PC-9 (cell line): ENCODE measurements around the gene ETV3L. TPM values are rescaled to one million over a fixed set of nuclear protein-coding genes. Genes with fewer than 3 reads are reported as not detected.

Experiments
- BruUV-seq: library from RNA; stranded (reverse); fragments of 400-500 nt; replicated peaks from 2 replicates; lab custom pipeline; 2021; lab: Mats Ljungman, UMichigan
- CTCF ChIA-PET: fragments of 300-600 bp; sonication (Branson Sonifier 250); formaldehyde crosslinking; loops from one replicate; lab custom pipeline; 2022; ENCODE audit warnings: antibody characterized with exemption; lab: Charles Lee
- POLR2A ChIA-PET: fragments of 300-600 bp; sonication (Branson Sonifier 250); formaldehyde crosslinking; loops from one replicate; lab custom pipeline; 2022; ENCODE audit warnings: antibody characterized with exemption; ENCODE audit not compliant: unreplicated experiment; lab: Charles Lee
- DNase-seq, 2 experiments: peaks; one replicate each; pipeline versions ENCODE4 v3.0.0 to v3.0.0-alpha.2; 2015 to 2022; ENCODE audit warnings: mixed read lengths in 1 of 2
- H2AFZ ChIP-seq: fragments of 200-600 bp; sonication (generic); 2 replicates; pipeline ENCODE4 v1.8.1; 2017; ENCODE audit warnings: antibody characterized with exemption
- H3F3A ChIP-seq: fragments of 200-600 bp; sonication (generic); 2 replicates; pipeline ENCODE4 v1.8.1; 2017; ENCODE audit warnings: antibody characterized with exemption, mild to moderate bottlenecking, low read depth; ENCODE audit not compliant: insufficient read depth
- H3K27ac ChIP-seq: fragments of 200-600 bp; sonication (generic); 2 replicates; pipeline ENCODE4 v1.6.1; 2016; ENCODE audit warnings: mixed run types
- H3K27me3 ChIP-seq: fragments of 200-600 bp; sonication (generic); 2 replicates; pipeline ENCODE4 v1.6.1; 2016; ENCODE audit warnings: low read depth, mixed run types; ENCODE audit not compliant: insufficient read depth
- H3K36me3 ChIP-seq: fragments of 200-600 bp; sonication (generic); 2 replicates; pipeline ENCODE4 v1.6.1; 2016; ENCODE audit warnings: low read depth, mixed run types
- H3K4me1 ChIP-seq: fragments of 200-600 bp; sonication (generic); replicated peaks from 2 replicates; pipeline ENCODE4 v1.6.1; 2016; ENCODE audit warnings: mixed run types; ENCODE audit not compliant: insufficient read depth
- H3K4me2 ChIP-seq: fragments of 200-600 bp; sonication (generic); 2 replicates; pipeline ENCODE4 v1.6.1; 2017; ENCODE audit warnings: mixed run types
- H3K4me3 ChIP-seq: fragments of 200-600 bp; sonication (generic); 2 replicates; pipeline ENCODE4 v1.6.1; 2016; ENCODE audit warnings: mixed run types
- H3K79me2 ChIP-seq: fragments of 200-600 bp; sonication (generic); 2 replicates; pipeline ENCODE4 v1.6.1; 2017; ENCODE audit warnings: low read depth, mixed run types
- H3K9me2 ChIP-seq: fragments of 200-600 bp; sonication (generic); 2 replicates; pipeline ENCODE4 v1.8.1; 2017; ENCODE audit warnings: mild to moderate bottlenecking; ENCODE audit not compliant: insufficient read depth
- H3K9me3 ChIP-seq: fragments of 200-600 bp; sonication (generic); 2 replicates; pipeline ENCODE4 v1.8.1; 2016; ENCODE audit warnings: low read depth; ENCODE audit not compliant: insufficient read depth
- H4K20me1 ChIP-seq: fragments of 200-600 bp; sonication (generic); 2 replicates; pipeline ENCODE4 v1.8.1; 2017; ENCODE audit not compliant: insufficient read depth
- EZH2 ChIP-seq: fragments of 200-600 bp; sonication (generic); IDR thresholded peaks from 2 replicates; pipeline ENCODE4 v1.8.0; 2017; ENCODE audit warnings: antibody characterized with exemption, low read depth
- intact Hi-C: fragments of 100-400 bp; cut with micrococcal nuclease; formaldehyde crosslinking; loops from one replicate; pipeline ENCODE4 v1.10.0; 2022; ENCODE audit not compliant: unreplicated experiment
- total RNA-seq: library from RNA; stranded (reverse); gene quantifications from 2 replicates; pipeline ENCODE4 v1.2.3, GENCODE V29; 2021
- TF ChIP-seq, protein P1 (sequence below): fragments of 200-600 bp; sonication (generic); conservative IDR thresholded peaks from 2 replicates; pipeline ENCODE4 v1.6.1; 2017; ENCODE audit warnings: mixed run types, antibody characterized with exemption, mild to moderate bottlenecking, moderate library complexity

Gene ETV3L
- total RNA-seq, 1 experiment from 2014 or later, result not detected

DNA sequence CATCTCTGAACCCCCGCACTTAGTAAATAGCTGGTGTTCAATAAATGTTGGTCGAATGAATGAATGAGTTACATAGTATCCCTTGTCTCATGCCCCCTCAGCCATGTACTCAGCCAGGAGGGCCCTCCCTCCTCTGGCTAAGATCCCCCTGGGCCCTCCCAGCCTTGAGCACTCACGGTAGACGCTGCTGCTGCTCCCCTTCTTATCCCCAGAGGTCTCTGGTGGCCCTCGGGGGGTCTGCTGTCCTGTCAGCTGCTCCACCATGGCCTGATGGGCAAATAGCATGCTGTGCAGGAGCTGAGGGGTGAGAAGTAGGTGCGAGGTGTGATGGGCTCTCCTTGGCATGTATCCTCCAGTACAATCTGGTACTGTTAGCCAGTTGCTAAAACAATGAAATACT, 1.9 kb downstream of the ETV3L start:
- BruUV-seq, result no TSS peak
- Histone ChIP-seq H4K20me1 (no peaks in the 10 kb centered on the region), H3K9me2 (no peaks in the 10 kb centered on the region), H2AFZ (no peak overlapping the region), H3K36me3 (no peaks in the 10 kb centered on the region), H3K4me3 (no peak overlapping the region), H3K27me3 (no peaks in the 10 kb centered on the region), H3K9me3 (no peaks in the 10 kb centered on the region), H3F3A (no peaks in the 10 kb centered on the region), H3K79me2 (no peaks in the 10 kb centered on the region), H3K4me2 (no peak overlapping the region), H3K27ac (no peak overlapping the region), H3K4me1 (no peaks in the 10 kb centered on the region)
- POLR2A ChIA-PET, result no interaction called here
- no peak for DNase-seq
- TF ChIP-seq, protein P1, sequence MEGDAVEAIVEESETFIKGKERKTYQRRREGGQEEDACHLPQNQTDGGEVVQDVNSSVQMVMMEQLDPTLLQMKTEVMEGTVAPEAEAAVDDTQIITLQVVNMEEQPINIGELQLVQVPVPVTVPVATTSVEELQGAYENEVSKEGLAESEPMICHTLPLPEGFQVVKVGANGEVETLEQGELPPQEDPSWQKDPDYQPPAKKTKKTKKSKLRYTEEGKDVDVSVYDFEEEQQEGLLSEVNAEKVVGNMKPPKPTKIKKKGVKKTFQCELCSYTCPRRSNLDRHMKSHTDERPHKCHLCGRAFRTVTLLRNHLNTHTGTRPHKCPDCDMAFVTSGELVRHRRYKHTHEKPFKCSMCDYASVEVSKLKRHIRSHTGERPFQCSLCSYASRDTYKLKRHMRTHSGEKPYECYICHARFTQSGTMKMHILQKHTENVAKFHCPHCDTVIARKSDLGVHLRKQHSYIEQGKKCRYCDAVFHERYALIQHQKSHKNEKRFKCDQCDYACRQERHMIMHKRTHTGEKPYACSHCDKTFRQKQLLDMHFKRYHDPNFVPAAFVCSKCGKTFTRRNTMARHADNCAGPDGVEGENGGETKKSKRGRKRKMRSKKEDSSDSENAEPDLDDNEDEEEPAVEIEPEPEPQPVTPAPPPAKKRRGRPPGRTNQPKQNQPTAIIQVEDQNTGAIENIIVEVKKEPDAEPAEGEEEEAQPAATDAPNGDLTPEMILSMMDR, result no peak
- no peak for TF ChIP-seq EZH2
- CTCF ChIA-PET, result no interaction called here
- intact Hi-C loops, result no loop called here

DNA sequence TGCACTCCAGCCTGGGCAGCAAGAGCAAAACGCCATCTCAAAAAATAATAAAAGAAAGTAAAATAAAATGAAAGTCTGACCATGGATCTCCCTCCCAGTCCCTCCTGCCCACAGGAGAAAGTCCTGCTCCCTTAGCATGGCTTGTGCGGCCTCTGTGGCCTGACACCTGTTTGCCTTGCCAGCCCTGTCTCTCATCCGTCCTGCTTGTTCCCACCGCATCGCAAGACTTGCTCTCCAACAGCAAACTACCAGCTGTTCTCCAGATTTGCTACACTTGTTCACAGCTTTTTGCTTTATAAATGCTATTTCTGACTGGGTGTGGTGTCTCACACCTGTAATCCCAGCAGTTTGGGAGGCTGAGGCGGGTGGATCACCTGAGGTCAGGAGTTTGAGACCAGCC, 2.7 kb downstream of the ETV3L start:
- Histone ChIP-seq H2AFZ (no peak overlapping the region), H3K27me3 (no peaks in the 10 kb centered on the region), H3K36me3 (no peaks in the 10 kb centered on the region), H3F3A (no peaks in the 10 kb centered on the region), H3K4me2 (no peak overlapping the region), H3K4me1 (no peaks in the 10 kb centered on the region), H3K9me2 (no peaks in the 10 kb centered on the region), H3K79me2 (no peaks in the 10 kb centered on the region), H4K20me1 (no peaks in the 10 kb centered on the region), H3K27ac (no peak overlapping the region), H3K4me3 (no peak overlapping the region), H3K9me3 (no peaks in the 10 kb centered on the region)
- ChIA-PET CTCF (no interaction called here), POLR2A (no interaction called here)
- DNase-seq, result no peak
- intact Hi-C loops, result no loop called here
- TF ChIP-seq, protein P1, result no peak
- no peak for TF ChIP-seq EZH2
- BruUV-seq, result no TSS peak

DNA sequence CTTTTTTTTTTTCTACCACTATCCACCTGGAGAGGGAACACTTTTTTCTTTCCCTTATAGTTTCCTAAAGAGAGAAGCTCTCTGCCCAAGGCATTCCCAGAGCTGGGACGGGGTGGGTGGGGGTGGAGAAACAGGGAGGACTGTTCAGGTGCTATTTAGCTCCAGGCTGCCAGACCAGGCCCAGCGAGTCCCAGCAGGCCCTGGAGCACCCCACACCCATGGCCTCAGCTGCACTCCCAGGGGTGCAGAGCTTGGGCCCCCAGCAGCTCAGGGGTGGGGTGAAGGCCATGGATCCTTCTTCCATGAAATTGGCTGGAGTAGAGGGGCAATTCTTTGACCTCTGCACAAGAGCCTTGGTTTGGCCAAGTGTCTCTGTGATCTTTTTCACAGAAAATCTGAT, 4.1 kb downstream of the ETV3L start:
- Histone ChIP-seq H3K27me3 (no peaks in the 10 kb centered on the region), H3F3A (no peaks in the 10 kb centered on the region), H3K4me1 (no peaks in the 10 kb centered on the region), H2AFZ (no peak overlapping the region), H3K4me2 (no peak overlapping the region), H3K27ac (no peak overlapping the region), H4K20me1 (no peaks in the 10 kb centered on the region), H3K9me3 (no peaks in the 10 kb centered on the region), H3K79me2 (no peaks in the 10 kb centered on the region), H3K4me3 (no peak overlapping the region), H3K36me3 (no peaks in the 10 kb centered on the region), H3K9me2 (no peaks in the 10 kb centered on the region)
- no TSS peak for BruUV-seq
- TF ChIP-seq, protein P1, result no peak
- no peak for TF ChIP-seq EZH2
- intact Hi-C loops, result no loop called here
- no peak for DNase-seq
- ChIA-PET CTCF (no interaction called here), POLR2A (no interaction called here)
